Inflammatory macrophage treated with lipopolysaccharide for 4 hours (primary cell): ENCODE measurements around the gene MAP3K4.

Source experiments
- DNase-seq: peaks from one replicate; pipeline ENCODE4 v3.0.0-alpha.2; 2020

MAP3K4 gene

DNA sequence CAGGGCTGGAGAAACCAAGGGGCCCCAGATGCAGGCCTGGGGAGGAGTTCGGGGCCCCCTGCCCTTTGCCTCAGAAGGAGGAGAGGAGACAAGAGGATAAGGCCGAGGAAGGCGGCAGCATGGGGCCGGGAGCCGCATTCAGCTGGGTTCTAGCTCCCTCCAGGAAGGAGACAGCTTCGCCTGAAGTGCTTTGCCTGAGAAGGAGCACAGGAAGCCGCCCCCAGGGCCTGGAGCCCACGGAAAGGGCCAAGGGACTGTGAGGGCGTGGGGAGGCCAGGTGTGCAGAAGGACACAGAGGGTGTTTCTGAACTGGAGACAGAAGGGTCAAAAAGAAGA is 160.9 kb downstream of the MAP3K4 start:
- no peak for DNase-seq

DNA sequence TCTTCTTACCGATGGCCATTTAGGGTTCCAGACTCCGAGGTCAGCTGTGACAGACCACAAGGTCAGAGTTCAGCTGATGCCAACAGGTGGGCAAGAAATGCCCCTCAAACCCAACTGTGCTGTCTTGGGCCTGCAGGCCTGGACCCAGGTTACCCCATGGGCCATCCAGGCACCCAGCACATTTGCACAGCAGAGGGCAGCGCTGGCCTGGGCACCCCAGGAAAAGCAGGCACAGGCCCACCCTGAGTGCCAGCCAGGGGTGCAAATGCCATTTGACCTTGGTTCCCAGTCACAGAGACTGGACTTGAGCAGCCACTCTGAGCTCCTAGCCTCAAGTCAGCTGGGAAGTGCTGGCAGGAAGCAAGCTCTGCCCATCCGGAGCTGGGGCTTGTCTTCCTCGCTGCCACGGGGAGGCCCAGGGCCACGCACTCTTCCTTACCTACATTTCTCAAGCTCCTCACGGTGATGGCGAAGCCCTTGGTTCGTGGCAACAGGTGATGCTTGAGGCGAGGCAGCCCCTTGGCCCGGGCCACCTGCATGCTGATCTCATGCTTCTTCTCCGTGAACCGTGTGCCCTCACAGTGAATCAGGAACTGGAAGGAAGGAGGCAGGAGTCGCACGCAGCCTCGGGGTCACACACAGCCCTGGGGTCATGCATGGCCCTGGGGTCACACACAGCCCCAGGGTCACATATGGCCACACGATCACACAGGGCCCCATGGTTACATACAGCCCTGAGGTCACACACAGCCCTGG is 161.5 kb downstream of the MAP3K4 start:
- no peak for DNase-seq

DNA sequence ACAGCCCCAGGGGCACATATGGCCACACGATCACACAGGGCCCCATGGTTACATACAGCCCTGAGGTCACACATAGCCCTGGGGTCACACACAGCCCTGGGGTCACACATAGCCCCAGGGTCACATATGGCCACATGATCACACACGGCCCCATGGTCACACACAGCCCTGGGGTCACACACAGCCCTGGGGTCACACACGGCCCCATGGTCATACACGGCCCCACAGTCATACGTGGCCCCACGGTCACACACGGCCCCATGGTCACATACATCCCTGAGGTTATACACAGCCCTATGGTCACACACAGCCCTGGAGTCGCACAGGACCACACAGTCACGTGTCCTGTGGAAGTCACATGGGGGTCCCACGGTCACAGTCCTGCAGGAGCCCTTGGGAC is 162.2 kb downstream of the MAP3K4 start:
- DNase-seq, result no peak

DNA sequence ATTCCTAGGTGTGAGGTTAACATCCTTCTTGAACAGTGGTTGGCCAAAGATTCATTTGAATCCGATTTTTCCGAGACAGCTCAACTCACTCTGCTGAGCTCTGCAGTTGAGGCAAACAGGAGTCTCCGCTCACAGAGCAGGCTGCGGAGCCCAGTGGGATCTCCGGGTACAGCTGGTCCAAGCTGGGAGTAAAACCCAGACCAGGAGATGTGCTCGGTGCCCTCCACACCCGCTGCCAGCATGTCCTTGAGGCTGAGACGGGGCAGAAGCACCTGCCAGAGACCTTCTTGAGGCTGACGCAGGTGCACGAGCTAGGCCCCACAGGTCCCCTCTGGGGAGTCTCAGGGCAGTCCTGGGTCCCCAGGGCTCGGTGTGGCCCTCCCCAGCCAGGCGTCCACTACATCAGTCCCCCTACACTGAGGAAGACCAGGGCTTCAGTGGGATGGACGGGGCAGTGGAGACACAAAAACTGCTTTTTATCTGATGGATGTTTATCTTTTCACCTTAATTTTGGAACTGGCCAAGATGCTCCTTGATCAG is 163.3 kb downstream of the MAP3K4 start:
- DNase-seq, result no peak

DNA sequence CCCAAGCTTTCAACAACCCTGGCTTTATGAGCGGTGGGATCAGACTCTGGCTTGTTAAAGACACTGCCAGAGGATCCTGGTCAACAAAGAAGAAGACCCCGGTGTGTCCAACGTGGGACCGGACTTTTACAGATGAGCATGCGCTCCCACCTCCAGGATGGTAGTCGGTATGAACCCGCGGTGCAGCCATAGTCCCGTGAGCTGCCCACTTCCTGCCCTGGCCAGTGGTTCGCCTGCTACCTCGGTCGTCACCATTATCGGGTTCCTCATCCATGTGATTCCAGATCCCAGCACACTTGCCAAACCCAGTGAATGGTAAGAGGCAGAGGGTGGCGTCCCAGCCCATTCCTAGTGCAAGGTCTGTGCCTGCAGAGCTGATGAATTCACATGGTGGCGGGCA is 169.6 kb downstream of the MAP3K4 start:
- no peak for DNase-seq

DNA sequence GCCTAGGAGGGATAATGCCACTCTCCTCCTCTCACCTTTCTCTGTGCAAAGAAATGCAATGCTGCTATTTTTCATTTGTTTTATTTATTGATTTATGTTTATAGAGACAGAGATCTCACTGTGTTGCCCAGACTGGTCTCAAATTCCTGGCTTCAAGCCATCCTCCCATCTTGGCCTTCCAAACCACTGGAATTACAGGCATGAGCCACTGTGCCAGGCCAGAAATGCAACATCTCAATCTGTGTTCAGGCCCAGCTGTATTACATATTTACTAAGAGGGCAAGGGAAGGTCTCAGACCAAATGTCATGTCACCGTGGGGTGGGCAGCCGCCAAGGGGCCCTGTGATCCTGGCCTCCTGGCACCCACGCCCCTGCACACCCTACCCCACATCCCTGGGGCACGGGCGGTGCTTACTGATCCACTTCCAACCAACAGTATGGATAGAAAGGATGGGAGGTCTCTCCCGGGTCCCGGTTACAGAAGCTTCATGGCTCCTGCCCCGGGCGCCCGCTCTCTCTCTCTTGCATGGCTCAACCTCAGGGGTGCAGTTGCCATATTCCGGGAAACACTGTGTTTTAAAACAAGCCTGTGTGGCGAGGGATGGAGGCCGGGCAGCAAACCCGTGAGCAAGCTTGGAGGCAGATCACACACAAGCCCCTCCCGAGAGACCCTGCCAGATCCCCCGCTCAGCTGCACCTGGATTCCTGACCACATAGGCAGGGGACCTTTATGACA is 170.5 kb downstream of the MAP3K4 start:
- no peak for DNase-seq

DNA sequence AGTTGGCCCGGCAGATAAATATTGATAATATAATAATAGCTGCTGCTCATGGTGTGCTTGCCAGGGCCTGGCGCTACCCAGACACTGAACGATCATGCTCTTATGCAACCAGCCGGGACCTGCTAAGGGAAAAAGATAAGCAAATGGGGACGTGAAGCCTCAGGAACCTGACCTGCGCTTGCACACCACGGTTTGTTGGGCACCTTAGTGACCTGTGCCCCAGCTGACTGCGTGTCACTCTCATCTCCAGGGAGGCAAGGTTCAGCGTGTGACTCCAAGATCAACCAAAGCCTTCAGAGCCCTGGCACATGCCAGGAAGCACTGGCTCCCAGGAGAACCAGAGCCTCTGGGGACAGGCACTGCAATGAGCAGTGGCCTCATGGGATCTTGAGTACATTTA is 171.2 kb downstream of the MAP3K4 start:
- DNase-seq, result no peak

DNA sequence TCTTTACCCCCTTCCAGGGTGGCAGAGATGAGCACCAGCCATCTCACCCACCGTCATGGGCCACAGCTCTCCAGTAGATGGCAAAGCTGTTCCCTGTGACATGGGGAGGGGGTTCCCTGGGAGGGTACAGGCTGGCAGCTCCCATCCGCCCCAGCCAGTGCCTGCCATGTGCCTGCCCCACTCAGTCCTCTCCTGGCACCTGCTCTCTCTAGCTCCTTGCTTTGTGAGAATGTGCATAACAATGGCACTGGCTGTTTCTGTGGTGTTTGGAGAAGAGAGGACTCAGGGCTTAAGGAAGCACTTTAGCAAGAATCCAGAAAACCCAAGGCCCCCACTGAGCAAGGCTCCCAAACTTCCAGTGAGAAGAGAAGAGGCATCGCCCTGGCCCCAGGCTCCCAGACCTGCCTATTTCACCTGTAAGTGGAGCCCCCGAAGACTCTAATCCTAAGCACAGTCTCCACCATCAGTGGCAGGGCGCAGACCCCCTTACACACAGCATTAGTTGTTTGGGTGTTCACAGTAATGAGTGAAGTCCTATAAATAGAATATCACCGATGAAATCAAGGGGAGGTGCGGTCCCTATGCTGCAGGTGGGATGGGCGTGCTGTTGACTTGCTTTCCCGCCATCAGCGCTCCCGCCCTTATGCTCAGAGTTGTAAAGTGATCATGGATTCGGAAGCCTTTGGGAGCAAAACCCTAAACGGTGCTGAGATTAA is 172.1 kb downstream of the MAP3K4 start:
- DNase-seq, result no peak

DNA sequence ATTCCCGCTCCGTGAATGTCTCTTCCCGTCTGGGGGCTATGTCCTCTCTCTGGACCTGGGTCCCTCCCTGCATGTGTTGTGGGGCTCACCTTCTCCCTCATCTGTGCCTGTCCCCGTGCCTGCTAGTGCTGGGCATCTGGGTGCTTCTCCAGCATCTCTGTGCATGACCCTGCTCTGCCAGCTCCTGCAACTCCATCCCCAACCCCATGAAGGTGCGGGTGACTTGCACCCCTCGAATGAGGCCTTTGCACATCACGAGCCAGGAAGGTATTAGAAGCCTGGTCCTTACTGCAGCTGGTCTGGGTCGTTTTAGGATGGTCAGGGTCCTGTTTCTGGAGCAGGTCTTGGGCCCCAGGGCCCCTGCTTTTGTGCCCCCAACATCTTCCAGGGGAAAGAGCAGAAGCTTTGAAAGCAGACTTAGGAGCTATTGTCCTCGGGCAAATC is 172.6 kb downstream of the MAP3K4 start:
- no peak for DNase-seq

DNA sequence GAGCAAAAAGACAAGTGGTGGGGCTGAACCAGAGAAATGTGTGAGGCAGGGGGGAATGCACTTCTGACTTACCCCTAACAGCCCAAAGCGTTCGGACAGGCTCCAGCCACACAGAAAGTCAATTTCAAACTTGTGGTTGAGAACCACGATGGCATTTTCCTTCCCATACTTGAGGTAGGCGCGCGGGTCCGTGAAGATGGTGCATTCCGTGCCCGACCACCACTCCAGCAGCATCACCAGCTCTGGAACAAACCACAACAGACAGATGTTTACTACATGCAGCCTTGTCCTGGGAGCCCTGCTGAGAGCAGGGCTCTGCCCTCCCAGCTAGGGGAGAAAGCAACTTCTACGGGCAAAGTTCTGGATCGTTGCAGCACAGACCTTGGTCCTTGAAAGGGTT is 174.6 kb downstream of the MAP3K4 start:
- no peak for DNase-seq

DNA sequence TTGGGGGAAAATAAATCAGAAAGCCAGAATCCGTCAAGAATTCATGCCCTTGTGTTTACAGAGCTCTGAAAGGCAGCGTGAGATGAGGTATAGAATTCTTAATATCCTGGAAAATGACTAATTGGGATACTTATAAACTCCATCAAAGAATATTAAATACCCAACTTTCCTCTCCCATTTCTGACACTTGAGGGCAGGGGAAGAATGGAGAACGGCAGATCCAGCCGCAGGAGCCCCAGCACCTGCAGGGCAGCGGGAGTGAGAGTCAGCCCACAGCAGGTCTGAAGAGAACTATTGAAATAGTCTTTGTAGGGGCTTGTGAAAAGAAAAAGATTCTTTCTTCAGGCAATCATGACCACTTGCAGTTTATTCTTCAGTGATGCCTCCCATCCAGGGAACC is 175.1 kb downstream of the MAP3K4 start:
- DNase-seq, result no peak
